GM23338 (cell line): ENCODE data around the gene ABI3. TPM values are rescaled to one million over a fixed set of nuclear protein-coding genes. Genes with fewer than 3 reads are reported as not detected.

Source experiments
- ATAC-seq: fragments of 200-7000 bp; cut with Tn5 transposase; 3 replicates; pipeline ENCODE4 v1.9.1; 2020
- DNase-seq: peaks from one replicate; pipeline ENCODE4 v3.0.0-alpha.2; 2015; ENCODE audit warnings: low spot score
- H2AFZ ChIP-seq: fragments of 200-600 bp; sonication (generic); 2 replicates; pipeline ENCODE4 v1.8.0; 2016; ENCODE audit warnings: antibody characterized with exemption, mild to moderate bottlenecking, moderate library complexity
- H3F3A ChIP-seq: fragments of 200-600 bp; sonication (generic); replicated peaks from 2 replicates; pipeline ENCODE4 v1.8.0; 2017; ENCODE audit warnings: antibody characterized with exemption, mixed run types, low read depth
- H3K27ac ChIP-seq: fragments of 200-600 bp; sonication (generic); 2 replicates; pipeline ENCODE4 v1.6.1; 2016; ENCODE audit warnings: low read depth
- H3K27me3 ChIP-seq: fragments of 200-600 bp; sonication (generic); 2 replicates; pipeline ENCODE4 v1.8.0; 2016; ENCODE audit warnings: mild to moderate bottlenecking, mixed run types, moderate library complexity; ENCODE audit not compliant: insufficient read depth
- H3K36me3 ChIP-seq: fragments of 200-600 bp; sonication (generic); 2 replicates; pipeline ENCODE4 v1.8.0; 2016; ENCODE audit warnings: mild to moderate bottlenecking; ENCODE audit not compliant: insufficient read depth
- H3K4me1 ChIP-seq: fragments of 200-600 bp; sonication (generic); 2 replicates; pipeline ENCODE4 v1.8.0; 2016; ENCODE audit warnings: mild to moderate bottlenecking, moderate library complexity; ENCODE audit not compliant: insufficient read depth
- H3K4me2 ChIP-seq: fragments of 200-600 bp; sonication (generic); 2 replicates; pipeline ENCODE4 v1.7.1; 2017; ENCODE audit warnings: mixed run types
- H3K4me3 ChIP-seq: fragments of 200-600 bp; sonication (generic); 2 replicates; pipeline ENCODE4 v1.6.1; 2016; ENCODE audit warnings: mixed run types
- H3K79me2 ChIP-seq: fragments of 200-600 bp; sonication (generic); replicated peaks from 2 replicates; pipeline ENCODE4 v1.8.0; 2017; ENCODE audit warnings: mild to moderate bottlenecking; ENCODE audit not compliant: insufficient read depth
- H3K9me2 ChIP-seq: fragments of 200-600 bp; sonication (generic); 2 replicates; pipeline ENCODE4 v1.8.0; 2017; ENCODE audit not compliant: insufficient read depth
- H4K20me1 ChIP-seq: fragments of 200-600 bp; sonication (generic); replicated peaks from 2 replicates; pipeline ENCODE4 v1.8.0; 2017; ENCODE audit warnings: mild to moderate bottlenecking; ENCODE audit not compliant: insufficient read depth
- H3K27ac Mint-ChIP-seq: 2 replicates; pipeline ENCODE4 v1.8.0; 2020; ENCODE audit warnings: inconsistent platforms, mild to moderate bottlenecking, moderate library complexity, mixed read lengths
- H3K27me3 Mint-ChIP-seq: 3 replicates; pipeline ENCODE4 v1.8.0; 2022; ENCODE audit warnings: low read depth, mild to moderate bottlenecking, moderate library complexity, mixed read lengths, inconsistent platforms; ENCODE audit not compliant: insufficient read depth, poor library complexity
- H3K36me3 Mint-ChIP-seq: 3 replicates; pipeline ENCODE4 v1.8.0; 2021; ENCODE audit warnings: low read depth, mild to moderate bottlenecking, inconsistent platforms, moderate library complexity, mixed read lengths
- H3K4me1 Mint-ChIP-seq: 3 replicates; pipeline ENCODE4 v1.8.0; 2020; ENCODE audit warnings: mild to moderate bottlenecking, inconsistent platforms, mixed read lengths
- H3K4me3 Mint-ChIP-seq: 3 replicates; pipeline ENCODE4 v1.8.0; 2021; ENCODE audit warnings: moderate library complexity, mild to moderate bottlenecking, inconsistent platforms, mixed read lengths
- H3K9me3 Mint-ChIP-seq: 3 replicates; pipeline ENCODE4 v1.8.0; 2020; ENCODE audit warnings: moderate library complexity, mild to moderate bottlenecking, inconsistent platforms, mixed read lengths
- CREB1 ChIP-seq: fragments of 250-450 bp; sonication (Bioruptor Pico); IDR thresholded peaks from 2 replicates; pipeline ENCODE4 v1.5.0; 2020; ENCODE audit warnings: low read depth, mild to moderate bottlenecking, moderate library complexity
- CTCF ChIP-seq, 2 experiments: fragments of 200-600 bp in 1 of 2; sonication (generic) in 1 of 2; conservative IDR thresholded peaks; 2 replicates each; pipeline versions ENCODE4 v1.5.1 to v1.6.1; 2016 to 2017; ENCODE audit warnings: antibody characterized with exemption in 2 of 2, low read depth in 2 of 2, mild to moderate bottlenecking in 2 of 2, moderate library complexity in 1 of 2
- ETS1 ChIP-seq: IDR thresholded peaks from 2 replicates; pipeline ENCODE4 v1.6.1; 2016; ENCODE audit warnings: antibody characterized with exemption
- NANOG ChIP-seq: IDR thresholded peaks from 2 replicates; pipeline ENCODE4 v1.6.1; 2016; ENCODE audit warnings: antibody characterized with exemption, borderline replicate concordance
- REST ChIP-seq: IDR thresholded peaks from one replicate; pipeline ENCODE4 v1.6.1; 2018; ENCODE audit warnings: antibody characterized with exemption; ENCODE audit not compliant: unreplicated experiment
- STAT1 ChIP-seq: IDR thresholded peaks from one replicate; pipeline ENCODE4 v1.6.1; 2016; ENCODE audit warnings: antibody characterized with exemption; ENCODE audit not compliant: unreplicated experiment
- ZNF114 ChIP-seq: fragments of 250-450 bp; sonication (Bioruptor Pico); IDR thresholded peaks from 2 replicates; pipeline ENCODE4 v1.5.0; 2020; ENCODE audit warnings: mild to moderate bottlenecking, moderate library complexity
- ZNF331 ChIP-seq: fragments of 250-450 bp; sonication (Bioruptor Pico); IDR thresholded peaks from 2 replicates; pipeline ENCODE4 v1.5.0; 2020; ENCODE audit warnings: low read depth, mild to moderate bottlenecking, moderate library complexity
- polyA plus RNA-seq: library from polyadenylated mRNA; unstranded; fragments of >200 nt; fragmentation: Nextera tagmentation; extraction: Ambion mirVana; gene quantifications from 2 replicates; pipeline ENCODE4 v1.2.1, GENCODE V29; 2016
- total RNA-seq: library from RNA; depleted of rRNA; stranded (reverse); fragments of >200 nt; shearing (Covaris generic); gene quantifications from 2 replicates; pipeline ENCODE4 v1.2.3, GENCODE V29; 2014

Gene ABI3
- total and polyA plus RNA-seq, 2 experiments from 2014 or later = 1.8 to 3.0 TPM

- TF ChIP-seq REST (no peak), STAT1 (no peak), CREB1 (no peak), ZNF331 (no peak)
Observed at GRCh38 chr17:49200423-49201083, 10.0 kb upstream of the ABI3 start (continued).

- Histone ChIP-seq H3K27me3 (no peaks in the 10 kb centered on the region), H3K4me3 (no peak overlapping the region), H3K4me2 (no peak overlapping the region), H3K79me2 (no peaks in the 10 kb centered on the region), H2AFZ (no peak overlapping the region), H4K20me1 (no peaks in the 10 kb centered on the region), H3K27ac (no peak overlapping the region), H3F3A (no peaks in the 10 kb centered on the region), H3K4me1 (no peaks in the 10 kb centered on the region), H3K9me2 (0 out of 2 replicates have a peak, but pooled peaks cover 4% of the 10 kb centered on the region), H3K36me3 (no peaks in the 10 kb centered on the region)
- H3K9me3 Mint-ChIP-seq = no peaks in the 10 kb centered on the region
- no peaks in the 10 kb centered on the region for H3K36me3 Mint-ChIP-seq
- DNase-seq (no peak), ATAC-seq (no peak)
- H3K4me3 Mint-ChIP-seq = no peak overlapping the region; the same call in 2 of the 3 replicates
- H3K4me1 Mint-ChIP-seq = no peaks in the 10 kb centered on the region; the same call in 2 of the 3 replicates
- TF ChIP-seq ETS1 (no peak), NANOG (no peak), CTCF (conservative IDR thresholded peaks at IDR 0.05; ENCODE audit: low read depth in 2 of 2) (no peak), ZNF331 (no peak), REST (no peak), ZNF114 (CRISPR knock-in tag) (no peak), CREB1 (no peak)
- H3K27me3 Mint-ChIP-seq = peaks cover 11% of the 10 kb centered on the region
- H3K27ac Mint-ChIP-seq = no peak overlapping the region
Observed at GRCh38 chr17:49201481-49201927, 9.0 kb upstream of the ABI3 start.
